ENCODE results near the gene TVP23C. TPM values are rescaled to one million over a fixed set of nuclear protein-coding genes. Genes with fewer than 3 reads are reported as not detected.

Gene TVP23C
- total and polyA plus RNA-seq, 9 of the 15 experiments (the other 6 are each of a cell fraction or from before 2014, with no cell fraction given) = 5.7 to 16.8 (median 8.2) TPM

GRCh38 chr17:15513058-15513791, 50.1 kb downstream of the TVP23C start (continued):
- TF ChIP-seq ZNF707 (CRISPR knock-in tag; conservative IDR thresholded peaks at IDR 0.05) = no peak
- no peak for TF ChIP-seq L3MBTL2 (IDR thresholded peaks at IDR 0.05)
- TF ChIP-seq PREB (CRISPR knock-in tag; IDR thresholded peaks at IDR 0.05) = no peak
- TF ChIP-seq IRF9 (tag; IDR thresholded peaks at IDR 0.05) = no peak

- no peaks in the 10 kb centered on the region for H3K4me1 ChIP-seq (replicated peaks in 1 of 2; ENCODE audit: control insufficient read depth in 2 of 2, insufficient read depth in 2 of 2, low read length in 2 of 2)
- 64% methylated on average over 4 of the region's 4 CpGs for WGBS (ENCODE audit: insufficient coverage, low coverage, missing lambda C conversion rate)
- no peak overlapping the region for H3K27ac ChIP-seq (ENCODE audit: extremely low read depth, low read depth, low read length)
- H2AFZ ChIP-seq (ENCODE audit: low read depth, low read length) = no peak overlapping the region
- peaks cover 10% of the 10 kb centered on the region; the same call in 2 of the 3 replicates for H3K36me3 ChIP-seq (ENCODE audit: control insufficient read depth, insufficient read depth, low read length)
- H3K9me3 ChIP-seq (replicated peaks; ENCODE audit: control insufficient read depth, insufficient read depth, low read depth, low read length) = no peaks in the 10 kb centered on the region
- intact Hi-C loops (cut with micrococcal nuclease) = no loop called here
- DNase-seq (ENCODE audit: extremely low read depth in 1 of 4, low spot score in 3 of 4) = no peak
- H3K79me2 ChIP-seq (ENCODE audit: control insufficient read depth, insufficient read depth, low read length) = no peaks in the 10 kb centered on the region
- no peak overlapping the region for H3K4me3 ChIP-seq
- TF ChIP-seq XRCC4 (IDR thresholded peaks at IDR 0.05; ENCODE audit: extremely low read depth, insufficient read depth, insufficient read length) = no peak
- TF ChIP-seq RFX1 (IDR thresholded peaks at IDR 0.05) = peak; percentile 36; the same call in 1 of the 2 replicates
- no peak for TF ChIP-seq NFIX (CRISPR knock-in tag; IDR thresholded peaks at IDR 0.05; ENCODE audit: low read depth)
- TF ChIP-seq HDAC1 (IDR thresholded peaks at IDR 0.05) = no peak
- no peak overlapping the region for H3K9ac ChIP-seq (ENCODE audit: insufficient read depth in 1 of 2, low read depth in 2 of 2, low read length in 2 of 2)
- H3K27me3 ChIP-seq (ENCODE audit: control insufficient read depth in 2 of 2, insufficient read depth in 2 of 2, low read length in 2 of 2) = no peaks in the 10 kb centered on the region
- in situ Hi-C loops (cut with MboI) = no loop called here
- no peaks in the 10 kb centered on the region for H3K9me1 ChIP-seq (ENCODE audit: control insufficient read depth, insufficient read depth, low read length)
- POLR2A ChIA-PET = no interaction called here
- FAIRE-seq = no peak
- no peaks in the 10 kb centered on the region for H4K20me1 ChIP-seq (replicated peaks; ENCODE audit: control insufficient read depth, insufficient read depth, low read length)
- BruUV-seq (replicated peaks) = no TSS peak
- H3K4me2 ChIP-seq (ENCODE audit: insufficient read depth, low read length) = no peak overlapping the region
- ATAC-seq = no peak
- CTCF ChIA-PET (ENCODE audit: low intra/inter-chr PET ratio) = no interaction called here
Observed at GRCh38 chr17:15512071-15512709, 51.1 kb downstream of the TVP23C start.

Data from K562 (cell line).